ENCODE data around the gene TNFAIP2. TPM values are rescaled to one million over a fixed set of nuclear protein-coding genes. Genes with fewer than 3 reads are reported as not detected.

Gene TNFAIP2
- total and polyA plus RNA-seq, 2 donors (not counting 3 experiments of a cell fraction or from before 2014, with no cell fraction given): 31.6 to 42.7 TPM

DNA sequence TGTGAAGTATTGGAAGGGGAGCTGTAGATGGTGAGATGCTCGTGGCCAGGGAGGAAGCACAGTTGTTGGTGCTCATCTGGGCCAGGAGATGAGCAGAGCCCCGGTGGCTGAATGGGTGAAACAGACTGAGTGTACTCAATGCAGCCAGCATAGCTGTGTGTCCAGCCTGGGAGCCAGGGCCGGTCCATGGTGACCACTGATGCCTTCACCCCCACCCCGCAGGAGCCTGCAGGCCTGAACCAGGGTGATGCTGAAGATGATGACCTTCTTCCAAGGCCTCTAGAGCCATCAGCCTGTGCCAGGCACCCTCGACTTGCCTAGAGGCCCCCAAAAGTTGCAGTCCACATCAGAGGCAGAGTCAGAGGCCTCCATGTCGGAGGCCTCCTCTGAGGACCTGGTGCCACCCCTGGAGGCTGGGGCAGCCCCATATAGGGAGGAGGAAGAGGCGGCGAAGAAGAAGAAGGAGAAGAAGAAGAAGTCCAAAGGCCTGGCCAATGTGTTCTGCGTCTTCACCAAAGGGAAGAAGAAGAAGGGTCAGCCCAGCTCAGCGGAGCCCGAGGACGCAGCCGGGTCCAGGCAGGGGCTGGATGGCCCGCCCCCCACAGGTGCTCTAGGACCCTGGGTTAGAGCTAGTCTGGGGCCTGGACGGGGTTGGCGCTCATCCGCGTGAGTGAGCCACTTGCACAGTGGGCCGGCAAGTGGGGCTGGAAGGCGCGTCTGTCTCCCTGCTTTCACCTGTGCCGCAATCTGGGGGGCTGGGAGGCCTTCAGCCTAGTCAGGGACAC, 3.0 kb downstream of the TNFAIP2 start:
- dilution Hi-C loops (cut with MboI; ENCODE audit: extremely low pct_ligation_motif_present, low sequenced_read_pairs): no loop called here

More for the DNA sequence above, 3.0 kb downstream of the TNFAIP2 start:
- no TSS peak for BruUV-seq (replicated peaks)
- Histone ChIP-seq H3K79me2 (ENCODE audit: control insufficient read depth, insufficient read depth, low read length) (no peaks in the 10 kb centered on the region), H3K9me3 (replicated peaks; ENCODE audit: control insufficient read depth, insufficient read depth, low read length) (no peaks in the 10 kb centered on the region), H3K9ac (replicated peaks; ENCODE audit: extremely low read depth, insufficient read depth, low read length) (no peak overlapping the region), H3K36me3 (ENCODE audit: control insufficient read depth in 2 of 2, extremely low read depth in 1 of 2, insufficient read depth in 2 of 2, low read length in 2 of 2) (peaks cover 0 to 10% of the 10 kb centered on the region in 2 experiments), H3K27me3 (ENCODE audit: control insufficient read depth in 2 of 2, insufficient read depth in 2 of 2, low read length in 2 of 2) (no peaks in the 10 kb centered on the region), H2AFZ (ENCODE audit: low read depth, low read length) (no peak overlapping the region), H3K4me1 (ENCODE audit: control insufficient read depth, extremely low read depth, insufficient read depth, low read length) (peaks cover 35% of the 10 kb centered on the region), H4K20me1 (replicated peaks; ENCODE audit: control insufficient read depth, extremely low read depth, insufficient read depth, low read length) (no peaks in the 10 kb centered on the region), H3K27ac (ENCODE audit: insufficient read depth, low read depth, low read length) (no peak overlapping the region), H3K4me2 (ENCODE audit: insufficient read depth, low read length) (no peak overlapping the region), H3K9me1 (replicated peaks; ENCODE audit: control insufficient read depth, extremely low read depth, insufficient read depth, low read length) (no peaks in the 10 kb centered on the region), H3K4me3 (replicated peaks in 1 of 3; ENCODE audit: insufficient read depth in 1 of 3, low read depth in 1 of 3, low read length in 3 of 3) (no peak overlapping the region)
- CTCF ChIA-PET: interaction anchor here (0.7 to 6.9 kb wide), 12 partner anchors 8 to 166 kb away, joined by 4 to 86 read pairs (median 6); no protein-coding TSS in a partner anchor
- DNase-seq (ENCODE audit: low read depth, low spot score) (no peak), FAIRE-seq (no peak)
- POLR2A ChIA-PET: interaction anchor here (0.9 kb wide), 1 partner anchor 22 kb away, joined by 3 read pairs; no protein-coding TSS in a partner anchor
- TF ChIP-seq JUN (IDR thresholded peaks at IDR 0.05; ENCODE audit: borderline replicate concordance, insufficient read depth, insufficient read length, low read depth) (no peak), POLR2A (IDR thresholded peaks at IDR 0.05; ENCODE audit: low read depth, low read length) (no peak), EZH2 (IDR thresholded peaks at IDR 0.05; ENCODE audit: borderline replicate concordance, low read depth, low read length, severe bottlenecking) (no peak), GATA2 (IDR thresholded peaks at IDR 0.05; ENCODE audit: insufficient read depth, insufficient read length, low read depth, low read length) (no peak), POLR2AphosphoS5 (IDR thresholded peaks at IDR 0.05; ENCODE audit: insufficient read depth, low read depth, low read length) (no peak), MYC (IDR thresholded peaks at IDR 0.05; ENCODE audit: low read depth, low read length) (no peak), FOS (IDR thresholded peaks at IDR 0.05; ENCODE audit: borderline replicate concordance, insufficient read depth, low read length) (no peak)
- TF ChIP-seq, protein P1, sequence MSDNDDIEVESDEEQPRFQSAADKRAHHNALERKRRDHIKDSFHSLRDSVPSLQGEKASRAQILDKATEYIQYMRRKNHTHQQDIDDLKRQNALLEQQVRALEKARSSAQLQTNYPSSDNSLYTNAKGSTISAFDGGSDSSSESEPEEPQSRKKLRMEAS (IDR thresholded peaks at IDR 0.05; ENCODE audit: insufficient read depth, insufficient read length): no peak
- TF ChIP-seq, protein P2, sequence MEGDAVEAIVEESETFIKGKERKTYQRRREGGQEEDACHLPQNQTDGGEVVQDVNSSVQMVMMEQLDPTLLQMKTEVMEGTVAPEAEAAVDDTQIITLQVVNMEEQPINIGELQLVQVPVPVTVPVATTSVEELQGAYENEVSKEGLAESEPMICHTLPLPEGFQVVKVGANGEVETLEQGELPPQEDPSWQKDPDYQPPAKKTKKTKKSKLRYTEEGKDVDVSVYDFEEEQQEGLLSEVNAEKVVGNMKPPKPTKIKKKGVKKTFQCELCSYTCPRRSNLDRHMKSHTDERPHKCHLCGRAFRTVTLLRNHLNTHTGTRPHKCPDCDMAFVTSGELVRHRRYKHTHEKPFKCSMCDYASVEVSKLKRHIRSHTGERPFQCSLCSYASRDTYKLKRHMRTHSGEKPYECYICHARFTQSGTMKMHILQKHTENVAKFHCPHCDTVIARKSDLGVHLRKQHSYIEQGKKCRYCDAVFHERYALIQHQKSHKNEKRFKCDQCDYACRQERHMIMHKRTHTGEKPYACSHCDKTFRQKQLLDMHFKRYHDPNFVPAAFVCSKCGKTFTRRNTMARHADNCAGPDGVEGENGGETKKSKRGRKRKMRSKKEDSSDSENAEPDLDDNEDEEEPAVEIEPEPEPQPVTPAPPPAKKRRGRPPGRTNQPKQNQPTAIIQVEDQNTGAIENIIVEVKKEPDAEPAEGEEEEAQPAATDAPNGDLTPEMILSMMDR (IDR thresholded peaks at IDR 0.05; ENCODE audit: extremely low read depth in 1 of 2, insufficient read depth in 1 of 2, low read depth in 1 of 2, low read length in 2 of 2): no peak
- intact Hi-C loops (cut with micrococcal nuclease): loop anchor here (10.0 kb wide), 1 partner anchor 259 kb away; the partner anchor contains the start of gene MARK3
